Occipital lobe (tissue), 2 donors: Measurements from ENCODE around the gene DSC3. TPM values are rescaled to one million over a fixed set of nuclear protein-coding genes. Genes with fewer than 3 reads are reported as not detected.

Experiments
- DNase-seq: peaks from one replicate; lab custom pipeline; 2025; lab: John Stamatoyannopoulos, UW
- total RNA-seq: library from RNA; depleted of rRNA; stranded (reverse); fragments of >200 nt; gene quantifications from one replicate; pipeline ENCODE4 v1.2.3, GENCODE V29; 2014

DSC3 gene
- 0.78 TPM for total RNA-seq

- no peak for DNase-seq
Observed at GRCh38 chr18:31042406-31043181, at the start of gene DSC3. Gene DSC3, minus strand, starts transcription at chr18:31042742. Its CDS starts 82 bp downstream, at chr18:31042660.

DNA sequence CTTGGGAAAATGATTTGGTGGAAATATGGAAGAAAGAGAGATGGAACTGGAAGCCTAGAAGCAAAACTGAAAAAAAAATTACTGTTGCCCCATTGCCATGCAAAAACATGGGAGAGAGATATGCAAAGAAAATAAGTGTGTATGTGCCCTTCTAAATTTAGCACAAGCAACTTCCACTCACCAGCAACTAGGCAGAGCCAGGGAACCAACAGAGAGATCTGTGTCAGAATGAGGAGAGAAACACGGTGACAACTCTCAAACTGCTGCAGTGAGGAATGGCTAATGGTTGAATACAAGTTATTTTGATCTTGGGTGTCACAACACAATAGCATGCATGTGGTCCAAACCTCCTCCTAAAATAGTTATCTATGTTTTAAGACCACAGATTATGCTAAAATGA lies 48.8 kb upstream of the DSC3 start:
- no peak for DNase-seq

GRCh38 chr18:31088532-31088931 lies 46.0 kb upstream of the DSC3 start:
- DNase-seq: no peak

DNA sequence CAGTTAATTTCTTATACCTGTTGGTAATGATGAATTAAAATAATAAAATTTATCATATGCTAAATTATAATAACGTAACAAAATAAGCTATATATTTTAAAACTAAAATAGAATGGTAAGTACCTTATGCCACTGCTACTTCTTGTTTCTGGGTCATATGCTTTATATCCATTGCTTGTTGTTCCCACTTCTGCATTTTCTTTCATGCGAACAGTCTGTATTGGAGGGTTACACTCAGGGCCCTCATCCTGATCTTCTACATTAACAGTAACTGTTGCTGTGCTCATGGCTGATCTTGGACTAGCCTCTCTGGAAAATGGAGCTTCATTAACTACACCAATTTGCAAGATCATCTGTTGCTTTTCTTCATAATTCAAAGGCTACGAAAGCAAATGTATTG lies 37.4 kb upstream of the DSC3 start:
- DNase-seq: no peak

DNA sequence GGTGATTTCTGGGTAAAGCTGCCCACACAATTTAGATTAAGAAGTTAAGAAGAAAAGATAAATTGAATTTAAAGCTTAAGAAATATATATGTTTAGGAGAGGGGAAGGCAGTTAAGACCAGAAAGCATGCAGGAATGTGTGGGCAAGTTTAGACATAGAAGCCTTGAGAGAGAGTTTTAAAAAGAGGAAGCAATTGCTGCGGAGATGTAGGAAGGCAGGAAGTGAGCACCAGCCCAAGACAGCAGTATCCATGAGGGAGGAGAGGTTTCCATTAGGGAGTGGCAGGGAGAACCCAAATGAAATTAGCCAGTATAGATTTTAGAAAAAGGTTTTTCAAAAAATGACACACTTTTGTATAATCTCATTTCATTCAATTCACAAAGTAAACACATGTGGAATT lies 35.3 kb upstream of the DSC3 start:
- DNase-seq: no peak

GRCh38 chr18:31072175-31072574 lies 29.6 kb upstream of the DSC3 start:
- no peak for DNase-seq

- DNase-seq: no peak
Observed at GRCh38 chr18:31070206-31070605, 27.7 kb upstream of the DSC3 start.

DNA sequence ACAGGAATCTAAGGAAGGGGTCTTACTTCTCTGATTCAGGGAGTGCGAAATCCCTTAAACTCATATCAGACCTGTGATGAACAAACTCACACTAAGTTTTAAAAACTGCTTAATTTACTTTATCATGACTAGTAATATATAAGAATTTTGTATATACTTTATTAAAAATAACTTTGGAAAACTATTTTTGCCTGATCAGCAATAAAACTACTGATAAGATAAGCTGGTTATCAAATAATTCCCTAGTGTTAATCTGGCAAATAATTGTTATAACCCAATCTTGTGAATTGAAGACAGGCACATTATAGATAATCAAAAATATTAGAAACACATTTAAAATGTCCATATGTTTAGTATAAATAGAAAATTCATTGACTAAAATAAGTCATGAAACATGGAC lies 23.7 kb upstream of the DSC3 start:
- DNase-seq: no peak

DNA sequence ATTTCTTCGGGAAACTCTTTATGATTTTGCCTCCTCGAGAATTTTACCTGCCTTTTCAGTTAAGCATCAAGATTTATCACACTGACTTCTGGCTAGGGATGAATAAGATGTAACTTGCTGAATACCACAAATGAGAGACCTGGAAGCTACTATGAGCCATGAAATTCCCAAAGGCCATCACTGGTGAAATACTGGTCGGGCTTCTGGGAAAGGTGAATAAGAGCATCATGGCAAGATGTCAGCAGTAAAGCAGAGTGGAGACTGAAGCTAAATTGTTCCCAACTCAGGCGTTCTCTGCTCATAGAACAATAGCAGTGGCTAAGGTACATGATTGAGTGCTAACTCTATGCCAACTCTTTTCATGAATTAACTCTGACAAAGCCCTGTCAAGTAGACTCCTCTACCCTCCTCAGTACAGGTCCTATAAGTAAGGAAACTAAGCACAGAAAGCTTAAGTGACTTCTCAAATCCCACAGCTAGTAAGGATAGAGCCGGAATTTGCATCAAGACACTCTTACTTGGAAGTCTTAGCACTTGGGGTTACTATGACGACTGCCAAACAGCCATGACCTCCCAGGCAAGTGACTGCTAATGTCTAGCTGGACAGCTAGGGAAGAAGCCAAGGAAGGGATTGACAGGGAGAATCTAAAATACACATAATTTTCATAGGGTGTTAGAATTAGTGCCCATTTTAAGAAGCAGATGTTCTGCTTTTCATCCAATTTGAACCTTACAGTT lies 22.7 kb upstream of the DSC3 start:
- DNase-seq: no peak

DNA sequence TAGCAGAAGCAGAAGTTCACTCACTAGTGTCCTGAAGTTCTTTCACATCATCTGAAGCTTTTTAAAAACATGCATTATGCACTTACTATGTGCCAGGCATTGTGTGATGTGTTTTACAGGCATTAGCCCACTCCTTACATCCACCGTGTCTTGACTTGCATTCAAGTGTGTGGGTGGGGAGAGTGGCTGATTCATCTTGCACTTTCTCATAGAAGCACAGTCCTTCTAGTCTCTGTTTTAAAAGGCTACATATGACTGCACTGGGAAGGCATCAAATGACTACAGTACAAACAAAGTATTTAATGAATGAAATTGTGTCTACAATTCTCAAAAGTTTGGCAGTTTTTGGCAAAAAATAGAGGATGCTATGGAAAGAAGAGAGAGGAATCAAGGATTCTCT lies 21.6 kb upstream of the DSC3 start:
- peak; percentile 1 for DNase-seq

DNA sequence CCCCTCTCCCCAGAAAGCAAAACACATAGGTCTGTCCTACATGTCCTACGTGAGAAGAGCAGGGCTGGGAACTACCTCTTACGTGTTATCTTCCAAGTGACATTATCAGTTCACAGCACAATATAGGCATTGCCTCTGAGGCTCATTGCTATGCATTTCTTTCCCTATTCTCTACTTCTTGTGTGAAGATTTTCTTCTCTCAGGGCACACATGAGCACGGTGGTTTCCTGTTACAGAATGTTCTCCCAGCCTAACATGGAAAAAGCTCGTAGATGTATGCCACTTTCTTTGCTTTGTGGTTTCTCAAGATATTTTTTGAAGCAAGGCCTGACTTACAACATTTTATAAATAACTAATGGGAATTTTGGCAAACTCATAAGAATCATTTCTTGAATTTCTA lies 19.4 kb upstream of the DSC3 start:
- no peak for DNase-seq

DNA sequence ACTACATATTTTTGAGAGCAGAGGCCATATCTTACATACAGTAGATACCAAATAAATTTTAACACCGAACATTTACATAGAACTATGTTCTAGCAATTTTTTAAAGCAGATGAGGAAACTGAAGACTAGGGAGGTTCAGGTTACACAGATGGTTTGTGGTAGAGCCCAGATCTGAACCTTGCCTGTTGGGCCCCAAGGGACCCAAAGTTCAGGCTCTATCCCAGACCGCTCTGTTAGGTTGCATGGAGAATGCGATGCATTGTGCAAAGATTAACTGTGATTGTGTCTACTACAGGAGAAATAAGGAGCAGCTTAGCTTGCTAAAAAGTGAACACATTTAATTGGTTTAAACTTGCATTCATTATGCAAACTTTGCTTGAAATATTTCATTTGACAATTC lies 16.4 kb upstream of the DSC3 start:
- DNase-seq: no peak

DNA sequence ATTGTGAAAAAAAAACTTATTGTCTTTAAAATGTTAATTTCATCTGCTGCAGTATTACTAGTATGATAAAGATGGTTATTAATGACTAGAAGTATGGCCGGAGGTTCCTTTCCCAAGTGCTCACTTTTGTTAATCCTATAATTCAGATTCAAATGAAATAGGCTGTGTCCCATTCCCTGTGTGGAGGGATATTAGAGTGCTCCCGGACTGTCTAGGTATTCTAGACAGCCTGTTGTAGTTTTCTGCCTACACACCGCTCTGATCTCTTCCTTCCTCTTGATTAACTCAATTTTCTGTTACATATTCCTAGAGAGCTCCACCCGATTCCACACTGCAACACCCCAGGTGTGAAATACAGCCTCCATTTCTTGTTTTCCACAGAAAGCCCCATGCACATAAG lies 15.4 kb upstream of the DSC3 start:
- DNase-seq: no peak

DNA sequence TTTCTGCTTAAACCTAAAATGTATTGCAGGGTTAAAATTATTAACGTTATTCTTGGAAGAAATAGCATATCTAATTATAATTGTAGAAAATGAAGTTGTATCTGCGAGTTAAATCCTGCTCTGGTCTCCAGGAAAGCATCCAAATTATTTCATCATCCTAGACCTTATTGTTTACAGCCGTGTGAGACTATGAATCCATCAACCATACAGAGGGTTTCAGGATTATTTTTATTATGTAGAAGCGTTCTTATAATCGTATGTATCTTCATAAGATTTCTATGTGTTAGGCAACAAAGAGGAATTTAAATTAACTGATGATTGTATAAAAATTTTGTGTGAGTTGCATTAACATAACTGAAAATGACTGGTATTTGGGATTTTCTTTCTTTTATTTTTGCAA lies 14.5 kb upstream of the DSC3 start:
- no peak for DNase-seq

GRCh38 chr18:31056296-31056695 lies 13.8 kb upstream of the DSC3 start:
- no peak for DNase-seq

GRCh38 chr18:31050635-31051034 lies 8.1 kb upstream of the DSC3 start:
- DNase-seq: no peak

DNA sequence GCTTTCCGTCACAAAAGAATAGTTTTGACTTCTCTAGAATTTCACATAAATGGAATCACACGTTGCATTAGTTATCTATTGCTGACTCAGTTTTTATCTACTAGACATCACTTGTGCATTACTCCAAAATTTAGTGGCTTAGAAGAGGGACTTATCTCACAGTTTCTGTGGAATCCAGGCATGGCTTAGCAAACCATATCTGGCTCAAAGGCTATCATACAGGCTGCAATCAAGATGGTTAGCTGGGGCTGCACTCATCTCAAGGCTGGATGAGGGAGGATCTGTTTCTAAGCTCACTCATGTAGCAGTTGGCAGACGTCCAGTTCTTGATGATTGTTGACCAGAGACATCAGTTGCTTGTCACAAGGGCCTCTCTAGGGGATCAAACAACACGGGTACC lies 6.6 kb upstream of the DSC3 start:
- no peak for DNase-seq

DNA sequence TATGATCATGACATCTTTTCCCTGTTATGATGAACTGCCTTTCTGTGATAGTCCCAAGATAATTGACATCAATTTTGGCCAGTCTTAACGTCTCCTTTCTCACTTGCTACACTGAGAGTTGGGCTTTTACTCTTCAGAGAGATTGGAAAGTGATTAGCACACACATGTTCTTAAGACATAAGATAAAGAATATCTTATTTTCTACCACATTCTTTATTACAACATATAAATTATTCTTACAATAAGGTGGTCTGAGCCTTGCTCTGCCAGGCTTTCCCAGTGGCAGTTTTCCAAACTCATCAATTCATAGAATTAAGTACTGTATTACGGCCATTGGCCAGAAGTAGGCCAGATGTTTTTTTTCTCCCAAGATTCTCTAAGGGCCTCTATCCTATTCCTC lies 5.7 kb upstream of the DSC3 start:
- DNase-seq: no peak

DNA sequence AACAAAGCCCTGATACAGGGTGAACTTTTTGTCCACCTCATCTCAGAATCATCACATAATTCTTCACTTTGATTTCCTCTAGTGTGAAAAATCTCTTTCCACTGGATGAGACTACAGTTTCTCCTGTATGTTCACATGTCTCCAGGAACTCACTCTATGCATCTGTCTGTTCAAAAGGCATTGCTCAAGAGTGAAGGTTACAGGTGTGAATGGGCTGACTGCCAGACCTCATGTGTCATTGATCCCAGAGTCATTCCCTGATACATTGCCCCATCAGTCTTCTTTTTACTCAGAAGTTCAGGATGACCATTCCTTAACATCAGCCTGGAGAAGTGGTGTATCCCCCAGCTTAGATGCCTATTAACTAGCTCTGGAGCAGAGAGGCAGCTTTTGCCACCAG lies 4.4 kb upstream of the DSC3 start:
- DNase-seq: no peak

DNA sequence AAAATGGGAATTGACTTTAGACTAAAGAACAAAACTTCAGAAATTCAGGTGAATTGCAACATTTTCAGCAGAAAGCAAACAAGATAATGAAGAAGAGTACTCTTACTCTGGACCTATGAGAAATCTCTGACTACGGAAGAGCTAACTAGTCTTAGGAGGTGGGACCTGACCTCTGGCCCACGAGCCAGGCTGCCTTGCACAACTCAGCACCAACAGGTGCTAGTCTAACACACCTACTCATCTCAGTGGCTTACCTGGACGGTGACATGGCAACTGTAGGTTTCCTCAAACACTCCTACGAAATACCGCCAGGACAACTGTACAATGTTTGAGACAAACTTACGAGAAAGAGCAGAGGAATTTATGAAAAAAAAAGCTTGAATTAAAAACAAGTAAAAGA lies 3.1 kb upstream of the DSC3 start:
- no peak for DNase-seq

- no peak for DNase-seq
Observed at GRCh38 chr18:31044926-31045325, 2.4 kb upstream of the DSC3 start.

GRCh38 chr18:31043709-31044108 lies 1.2 kb upstream of the DSC3 start:
- DNase-seq: no peak

- no peak for DNase-seq
Observed at GRCh38 chr18:31042084-31042405, 497 bp downstream of the DSC3 start.
